Smooth muscle cell (in vitro differentiated cells): ENCODE measurements around the gene GRIA4. TPM values are rescaled to one million over a fixed set of nuclear protein-coding genes. Genes with fewer than 3 reads are reported as not detected.

ENCODE experiments used
- DNase-seq: peaks from one replicate; lab custom pipeline; 2025; ENCODE audit not compliant: unreplicated experiment; lab: John Stamatoyannopoulos, UW
- H2AFZ ChIP-seq: fragments of 200-600 bp; sonication (generic); 2 replicates; pipeline ENCODE4 v1.6.0; 2016; ENCODE audit warnings: antibody characterized with exemption, low read depth, mild to moderate bottlenecking
- H3F3A ChIP-seq: fragments of 200-600 bp; sonication (generic); 2 replicates; pipeline ENCODE4 v1.6.0; 2017; ENCODE audit warnings: antibody characterized with exemption, low read depth
- H3K27ac ChIP-seq: fragments of 200-600 bp; sonication (generic); 2 replicates; pipeline ENCODE4 v1.5.1; 2016; ENCODE audit warnings: low read depth, mild to moderate bottlenecking
- H3K27me3 ChIP-seq: fragments of 200-600 bp; sonication (generic); 2 replicates; pipeline ENCODE4 v1.6.1; 2016; ENCODE audit warnings: low read depth, mild to moderate bottlenecking
- H3K36me3 ChIP-seq: fragments of 200-600 bp; sonication (generic); 2 replicates; pipeline ENCODE4 v1.5.1; 2016; ENCODE audit warnings: low read depth
- H3K4me1 ChIP-seq: fragments of 200-600 bp; sonication (generic); 2 replicates; pipeline ENCODE4 v1.5.1; 2016; ENCODE audit warnings: low read depth
- H3K4me2 ChIP-seq: fragments of 200-600 bp; sonication (generic); 2 replicates; pipeline ENCODE4 v1.6.0; 2016; ENCODE audit warnings: mild to moderate bottlenecking
- H3K4me3 ChIP-seq: fragments of 200-600 bp; sonication (generic); 2 replicates; pipeline ENCODE4 v1.5.1; 2016; ENCODE audit warnings: mild to moderate bottlenecking
- H3K79me2 ChIP-seq: fragments of 200-600 bp; sonication (generic); 2 replicates; pipeline ENCODE4 v1.6.0; 2016; ENCODE audit warnings: low read depth, mild to moderate bottlenecking
- H3K9ac ChIP-seq: fragments of 200-600 bp; sonication (generic); 2 replicates; pipeline ENCODE4 v1.6.0; 2016; ENCODE audit warnings: low read depth
- H3K9me3 ChIP-seq: fragments of 200-600 bp; sonication (generic); replicated peaks from 2 replicates; pipeline ENCODE4 v1.5.1; 2016; ENCODE audit warnings: low read depth
- H4K20me1 ChIP-seq: fragments of 200-600 bp; sonication (generic); 2 replicates; pipeline ENCODE4 v1.6.0; 2016; ENCODE audit warnings: low read depth
- CTCF ChIP-seq: fragments of 200-600 bp; sonication (generic); IDR thresholded peaks from 2 replicates; pipeline ENCODE4 v1.5.1; 2017; ENCODE audit warnings: borderline replicate concordance, mild to moderate bottlenecking, antibody characterized with exemption; ENCODE audit not compliant: insufficient read depth, poor library complexity, severe bottlenecking
- WGBS: methylation state at CpG from one replicate; pipeline ENCODE4 v1.1.7; 2016; ENCODE audit warnings: low lambda C conversion rate; 5-methylcytosine and 5-hydroxymethylcytosine counted together
- polyA plus RNA-seq: library from polyadenylated mRNA; unstranded; fragments of >200 nt; fragmentation: Nextera tagmentation; extraction: Ambion mirVana; gene quantifications from 2 replicates; pipeline ENCODE4 v1.2.1, GENCODE V29; 2016
- total RNA-seq: library from RNA; depleted of rRNA; stranded (reverse); fragments of >200 nt; gene quantifications from 2 replicates; pipeline ENCODE4 v1.2.3, GENCODE V29; 2014

GRIA4 gene
- total and polyA plus RNA-seq, 2 experiments from 2014 or later: 3.1 TPM; not detected in 1

GRCh38 chr11:106011481-106011880 is 401.6 kb downstream of the GRIA4 start:
- no peak for TF ChIP-seq CTCF
- Histone ChIP-seq H3K79me2 (peaks cover 46% of the 10 kb centered on the region), H3K9me3 (no peaks in the 10 kb centered on the region), H2AFZ (no peak overlapping the region), H3K4me1 (peaks cover 7% of the 10 kb centered on the region), H3K4me2 (no peak overlapping the region), H4K20me1 (peaks cover 38% of the 10 kb centered on the region), H3K9ac (no peak overlapping the region), H3K36me3 (peaks cover 21% of the 10 kb centered on the region), H3K27me3 (no peaks in the 10 kb centered on the region), H3K4me3 (no peak overlapping the region), H3K27ac (no peak overlapping the region), H3F3A (peaks cover 4% of the 10 kb centered on the region)
- 97% methylated on average over 2 of the region's 2 CpGs for WGBS
- DNase-seq: no peak

GRCh38 chr11:106012744-106013143 is 402.9 kb downstream of the GRIA4 start:
- H3K9ac ChIP-seq: peak overlapping the region; percentile 74
- TF ChIP-seq CTCF: no peak
- peak overlapping the region; percentile 91 for H3K27ac ChIP-seq
- peaks cover 20% of the 10 kb centered on the region for H3K36me3 ChIP-seq
- H3K4me2 ChIP-seq: no peak overlapping the region
- peaks cover 58% of the 10 kb centered on the region for H3K79me2 ChIP-seq
- H3K4me1 ChIP-seq: peaks cover 7% of the 10 kb centered on the region
- 40% methylated on average over 3 of the region's 3 CpGs for WGBS
- peaks cover 45% of the 10 kb centered on the region for H4K20me1 ChIP-seq
- H3F3A ChIP-seq: peaks cover 4% of the 10 kb centered on the region
- no peak overlapping the region for H2AFZ ChIP-seq
- no peak for DNase-seq
- H3K27me3 ChIP-seq: no peaks in the 10 kb centered on the region
- H3K9me3 ChIP-seq: no peaks in the 10 kb centered on the region
- no peak overlapping the region for H3K4me3 ChIP-seq

GRCh38 chr11:106014035-106014434 is 404.2 kb downstream of the GRIA4 start:
- Histone ChIP-seq H3F3A (peaks cover 4% of the 10 kb centered on the region), H3K9me3 (no peaks in the 10 kb centered on the region), H3K36me3 (peaks cover 14% of the 10 kb centered on the region), H3K9ac (no peak overlapping the region), H3K79me2 (peaks cover 64% of the 10 kb centered on the region), H2AFZ (no peak overlapping the region), H3K27ac (peak overlapping the region; percentile 91), H3K4me3 (no peak overlapping the region), H3K4me2 (no peak overlapping the region), H3K4me1 (peaks cover 7% of the 10 kb centered on the region), H4K20me1 (peaks cover 45% of the 10 kb centered on the region), H3K27me3 (no peaks in the 10 kb centered on the region)
- DNase-seq: no peak
- 97% methylated on average over 2 of the region's 2 CpGs for WGBS
- TF ChIP-seq CTCF: no peak

- no peak for TF ChIP-seq CTCF
- H2AFZ ChIP-seq: no peak overlapping the region
- H3K4me2 ChIP-seq: no peak overlapping the region
Measured at GRCh38 chr11:106014620-106015019, 404.7 kb downstream of the GRIA4 start.

More at GRCh38 chr11:106014620-106015019, 404.7 kb downstream of the GRIA4 start:
- H3K27me3 ChIP-seq: no peaks in the 10 kb centered on the region
- WGBS: 98% methylated on average over 2 of the region's 2 CpGs
- DNase-seq: no peak
- H3F3A ChIP-seq: peaks cover 4% of the 10 kb centered on the region
- H4K20me1 ChIP-seq: peaks cover 45% of the 10 kb centered on the region
- H3K9ac ChIP-seq: no peak overlapping the region
- peaks cover 7% of the 10 kb centered on the region for H3K4me1 ChIP-seq
- H3K4me3 ChIP-seq: no peak overlapping the region
- H3K9me3 ChIP-seq: no peaks in the 10 kb centered on the region
- peaks cover 62% of the 10 kb centered on the region for H3K79me2 ChIP-seq
- H3K27ac ChIP-seq: peak overlapping the region; percentile 91
- peaks cover 8% of the 10 kb centered on the region for H3K36me3 ChIP-seq
